Duodenal mucosa (tissue), 2 donors: ENCODE data around the gene HAUS1.

ENCODE experiments used
- H3K27ac ChIP-seq: one replicate; pipeline ENCODE4 v1.7.0; 2013; ENCODE audit warnings: low read depth, low read length
- H3K27me3 ChIP-seq, 2 donors: one replicate each; pipeline ENCODE4 v1.7.0; 2013; ENCODE audit warnings: low read length in 2 of 2, control low read depth in 1 of 2; ENCODE audit not compliant: insufficient read depth in 2 of 2, control insufficient read depth in 1 of 2
- H3K36me3 ChIP-seq, 2 donors: one replicate each; pipeline ENCODE4 v1.7.0; 2013; ENCODE audit warnings: low read length in 2 of 2, control low read depth in 1 of 2; ENCODE audit not compliant: insufficient read depth in 2 of 2, control insufficient read depth in 1 of 2
- H3K4me1 ChIP-seq, 2 donors: one replicate each; pipeline ENCODE4 v1.7.0; 2013; ENCODE audit warnings: low read length in 2 of 2, control low read depth in 1 of 2; ENCODE audit not compliant: insufficient read depth in 2 of 2, control insufficient read depth in 1 of 2
- H3K4me3 ChIP-seq, 2 donors: one replicate each; pipeline ENCODE4 v1.7.0; 2013; ENCODE audit warnings: low read length in 2 of 2, low read depth in 1 of 2
- H3K9ac ChIP-seq, 2 donors: one replicate each; pipeline ENCODE4 v1.7.0; 2013; ENCODE audit warnings: low read length in 2 of 2, low read depth in 1 of 2
- H3K9me3 ChIP-seq, 2 donors: one replicate each; pipeline ENCODE4 v1.7.0; 2013; ENCODE audit warnings: low read length in 2 of 2, control low read depth in 1 of 2; ENCODE audit not compliant: control insufficient read depth in 1 of 2

Gene HAUS1

DNA sequence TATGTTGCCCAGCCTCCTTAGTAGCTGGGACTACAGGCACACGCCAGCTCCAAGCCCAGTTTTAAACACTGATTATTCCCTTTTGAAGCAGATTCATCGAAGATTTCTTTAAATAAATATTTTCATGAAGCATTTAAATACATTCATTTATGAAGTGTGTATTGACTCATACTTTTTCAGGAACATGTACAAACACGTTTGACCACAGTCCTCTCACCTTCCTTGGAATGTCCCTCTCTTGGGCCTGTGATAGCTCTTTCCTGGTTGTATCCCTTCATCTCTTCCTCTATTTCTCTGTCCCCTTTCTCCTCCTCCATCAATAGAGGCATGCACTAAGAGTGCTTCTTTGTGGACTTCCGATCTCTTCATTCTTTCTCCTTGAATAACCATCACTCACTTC, 34.7 kb upstream of the HAUS1 start:
- Histone ChIP-seq H3K4me3 (no peak overlapping the region), H3K27ac (no peak overlapping the region), H3K4me1 (peaks cover 14 to 25% of the 10 kb centered on the region in 2 donors), H3K36me3 (no peaks in the 10 kb centered on the region), H3K9ac (no peak overlapping the region), H3K9me3 (no peaks in the 10 kb centered on the region), H3K27me3 (no peaks in the 10 kb centered on the region)

DNA sequence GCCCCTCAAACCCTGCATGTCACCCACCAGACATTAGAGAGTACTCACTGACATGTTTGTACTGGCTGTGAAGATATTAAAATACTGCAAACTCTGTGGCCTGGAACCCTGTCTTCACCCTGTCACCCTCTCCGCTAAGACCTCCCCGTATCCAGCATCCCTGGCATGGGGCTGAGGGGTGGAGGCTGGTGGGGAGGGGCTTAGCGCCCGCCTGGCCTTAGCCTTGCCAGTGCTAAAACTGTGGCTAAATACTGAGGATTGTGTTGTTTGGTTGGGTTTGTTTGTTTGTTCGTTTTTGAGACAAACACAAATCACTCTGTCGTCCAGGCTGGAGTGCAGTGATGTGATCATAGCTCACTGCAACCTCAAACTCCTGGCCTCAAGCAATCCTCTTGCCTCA, 34.0 kb upstream of the HAUS1 start:
- H3K36me3 ChIP-seq = no peaks in the 10 kb centered on the region
- H3K9me3 ChIP-seq = no peaks in the 10 kb centered on the region
- no peak overlapping the region for H3K27ac ChIP-seq
- no peak overlapping the region for H3K9ac ChIP-seq
- no peaks in the 10 kb centered on the region for H3K27me3 ChIP-seq
- H3K4me1 ChIP-seq = peaks cover 14 to 25% of the 10 kb centered on the region in 2 donors
- no peak overlapping the region for H3K4me3 ChIP-seq

DNA sequence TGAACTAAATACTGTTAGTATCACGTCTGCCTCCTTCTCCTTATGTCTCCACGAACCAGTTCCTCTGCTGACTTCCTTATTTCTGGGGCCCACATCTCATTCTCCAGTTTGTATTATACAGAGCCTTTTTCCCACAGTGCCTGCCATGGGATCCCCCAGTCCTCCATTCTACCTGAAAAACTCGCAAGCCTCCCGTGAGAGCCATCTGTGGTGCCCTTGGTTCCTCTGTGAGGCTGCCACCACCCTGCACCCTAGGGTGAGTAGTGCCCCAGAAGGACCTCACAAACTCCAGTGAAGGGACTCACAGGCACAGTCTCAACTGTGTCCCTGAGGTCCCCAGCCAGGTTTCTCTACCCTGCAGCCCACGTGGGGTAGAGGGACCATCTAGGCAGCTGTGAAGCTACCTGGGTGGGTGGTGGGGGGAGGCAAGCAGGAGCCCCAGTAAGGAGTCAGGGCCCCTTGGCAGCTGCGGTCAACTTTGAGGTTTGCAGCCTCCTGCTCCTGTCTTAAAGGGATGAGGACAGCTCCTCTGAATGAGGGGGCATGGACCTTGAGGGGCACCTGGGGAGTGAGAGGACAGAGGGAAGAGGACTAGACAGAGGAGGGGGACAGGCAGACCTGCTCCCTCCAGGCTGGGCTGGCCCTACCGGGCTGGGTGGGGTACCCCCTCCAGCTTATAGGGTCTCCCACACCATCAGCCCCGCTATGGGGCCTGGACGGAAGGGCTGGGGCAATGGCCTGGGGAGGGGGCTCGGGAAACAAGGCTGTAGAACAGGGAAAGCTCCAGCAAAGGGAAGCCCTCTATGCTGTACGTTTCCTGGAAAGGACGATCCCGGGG, 33.2 kb upstream of the HAUS1 start:
- Histone ChIP-seq H3K27me3 (no peaks in the 10 kb centered on the region), H3K4me3 (peak overlapping the region; percentile 76 to 78), H3K27ac (peak overlapping the region; percentile 42), H3K36me3 (no peaks in the 10 kb centered on the region), H3K9me3 (no peaks in the 10 kb centered on the region), H3K4me1 (peaks cover 14 to 25% of the 10 kb centered on the region in 2 donors), H3K9ac (peak overlapping the region; percentile 71 to 80)

DNA sequence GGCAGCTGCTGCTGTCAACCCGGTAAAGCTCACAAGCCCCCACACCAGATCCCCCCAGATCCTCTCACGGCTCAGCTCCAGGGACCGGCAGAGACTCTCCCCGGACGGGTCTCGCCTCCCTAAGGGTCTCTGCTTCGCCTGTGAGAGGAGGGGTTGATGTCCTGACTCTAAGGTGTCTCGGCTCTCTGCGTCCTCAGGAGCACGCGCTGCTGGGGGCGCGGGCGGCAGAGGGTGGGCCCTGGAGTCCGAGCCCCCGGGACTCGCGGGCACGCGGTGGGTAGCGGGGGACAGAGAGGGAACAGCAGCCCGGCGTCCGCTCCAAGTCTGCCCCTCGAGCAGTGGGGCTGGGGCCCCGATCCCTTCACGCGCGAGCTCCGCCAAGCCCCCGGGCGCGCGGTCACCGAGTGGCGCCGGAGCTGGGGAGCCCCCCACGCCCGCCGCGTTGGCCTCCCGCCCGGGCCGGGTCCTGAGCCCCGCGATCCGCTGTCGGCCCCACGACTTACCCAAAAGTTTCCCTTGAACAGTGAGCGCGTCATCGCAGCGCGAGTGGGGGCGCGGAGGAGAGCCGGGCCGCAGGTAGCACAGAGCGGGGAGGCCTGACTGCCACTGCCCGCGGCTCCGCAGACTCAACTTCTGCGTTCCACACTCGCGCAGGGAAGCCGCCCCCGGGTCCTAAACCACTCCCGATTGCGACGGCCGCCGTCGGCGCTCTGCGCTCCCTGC, 32.4 kb upstream of the HAUS1 start, which contains the start of gene PSTPIP2:
Gene PSTPIP2, minus strand, starts transcription at position 608 of the 723 bp plus-strand sequence. Its CDS starts 72 bp downstream, at position 536.
- no peaks in the 10 kb centered on the region for H3K9me3 ChIP-seq
- H3K9ac ChIP-seq = peak within 1 kb of the TSS; percentile 71 to 80
- peak within 1 kb of the TSS; percentile 76 to 78 for H3K4me3 ChIP-seq
- no peaks in the 10 kb centered on the region for H3K36me3 ChIP-seq
- no peaks in the 10 kb centered on the region for H3K27me3 ChIP-seq
- peak within 1 kb of the TSS; percentile 42 for H3K27ac ChIP-seq
- peaks cover 14 to 25% of the 10 kb centered on the region in 2 donors for H3K4me1 ChIP-seq

DNA sequence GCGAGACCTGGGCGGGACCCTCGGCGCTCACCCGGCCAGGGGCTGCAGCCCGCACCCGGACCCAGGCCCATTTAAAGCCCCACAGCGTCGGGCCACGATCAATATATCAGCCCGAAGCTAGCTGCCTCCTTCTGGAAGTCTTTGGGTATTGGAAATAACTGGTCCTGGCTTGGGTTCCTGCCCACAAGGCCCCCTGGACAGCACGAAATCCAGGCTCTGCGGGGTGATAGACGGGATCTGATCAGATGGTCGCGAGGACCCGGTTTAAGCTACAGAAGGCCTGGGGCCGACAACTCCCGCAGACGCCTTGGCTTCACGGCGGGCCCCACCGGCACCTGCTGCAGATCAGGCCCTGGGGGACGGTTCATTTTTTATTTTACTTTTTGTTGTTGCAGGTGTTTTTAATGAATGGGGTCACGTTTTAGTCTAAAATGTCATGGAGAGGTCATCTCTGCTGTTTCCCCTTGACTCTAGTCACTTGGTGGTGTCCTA, 31.8 kb upstream of the HAUS1 start:
- peak overlapping the region; percentile 76 to 78 for H3K4me3 ChIP-seq
- peak overlapping the region; percentile 71 to 80 for H3K9ac ChIP-seq
- no peaks in the 10 kb centered on the region for H3K27me3 ChIP-seq
- H3K27ac ChIP-seq = no peak overlapping the region
- peaks cover 14 to 25% of the 10 kb centered on the region in 2 donors for H3K4me1 ChIP-seq
- H3K9me3 ChIP-seq = no peaks in the 10 kb centered on the region
- peaks cover 0 to 2% of the 10 kb centered on the region in 2 donors for H3K36me3 ChIP-seq

DNA sequence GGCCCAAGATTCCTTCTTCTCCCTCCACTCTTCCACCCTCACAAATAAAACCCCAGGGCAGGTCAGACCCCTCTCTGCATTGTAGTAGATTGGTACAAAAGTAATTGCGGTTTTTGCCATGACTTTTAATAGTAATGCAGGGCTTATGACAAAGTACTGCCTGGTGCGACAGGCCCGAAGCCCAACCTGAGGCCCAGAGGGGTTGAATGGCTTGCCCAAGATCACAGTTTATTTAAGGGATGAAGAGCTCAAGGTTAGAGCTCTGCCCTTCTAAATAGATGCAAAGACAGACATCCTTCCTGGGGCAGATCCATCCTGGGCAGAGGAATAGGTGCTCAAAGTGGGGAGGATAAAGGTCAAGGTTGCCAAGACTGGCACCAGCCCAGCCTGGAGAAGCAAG, 31.2 kb upstream of the HAUS1 start:
- Histone ChIP-seq H3K36me3 (peaks cover 0 to 7% of the 10 kb centered on the region in 2 donors), H3K27me3 (no peaks in the 10 kb centered on the region), H3K4me1 (peaks cover 14 to 25% of the 10 kb centered on the region in 2 donors), H3K4me3 (peak overlapping the region in 1 of 2 donors; percentile 76), H3K27ac (no peak overlapping the region), H3K9ac (no peak overlapping the region), H3K9me3 (no peaks in the 10 kb centered on the region)

DNA sequence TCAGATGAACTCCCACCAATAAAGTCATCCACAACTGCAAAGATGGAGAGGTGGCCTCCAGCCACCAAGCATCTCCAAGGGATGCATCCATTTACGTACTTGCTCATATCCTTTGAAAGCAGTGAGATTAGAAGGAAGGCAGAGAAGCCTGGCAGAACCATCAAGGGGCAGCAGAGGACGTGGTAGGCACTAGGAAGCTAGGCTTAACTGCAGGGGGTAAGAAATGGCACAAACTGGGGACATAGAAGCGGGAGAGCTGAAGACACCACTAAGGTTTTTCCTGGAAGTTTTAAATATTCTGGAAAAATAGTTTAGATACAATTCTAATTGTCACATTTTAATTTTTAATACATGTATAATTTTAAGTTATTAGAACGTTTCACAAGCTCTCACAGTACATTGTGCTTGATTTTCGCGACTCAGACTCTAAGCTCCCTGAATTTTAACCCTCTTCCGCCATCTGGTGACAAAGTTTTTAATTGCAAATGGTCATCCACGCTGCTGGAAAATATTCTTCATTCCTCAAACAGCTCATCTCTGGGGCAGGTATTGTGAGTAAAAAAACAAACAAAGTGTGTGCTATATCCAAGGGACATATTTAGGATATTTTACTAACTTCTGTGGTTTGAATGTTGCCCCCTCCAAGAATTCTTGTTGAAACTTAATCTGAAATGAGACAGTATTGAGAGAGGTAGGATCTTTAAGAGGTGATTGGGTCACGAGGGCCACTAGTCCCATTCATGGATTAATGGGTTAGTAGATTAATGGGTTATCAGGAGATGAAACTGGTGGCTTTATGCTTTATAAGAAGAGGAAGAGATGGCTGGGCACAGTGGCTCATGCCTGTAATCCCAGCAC, 30.5 kb upstream of the HAUS1 start:
- no peaks in the 10 kb centered on the region for H3K27me3 ChIP-seq
- H3K9ac ChIP-seq = no peak overlapping the region
- peaks cover 0 to 8% of the 10 kb centered on the region in 2 donors for H3K36me3 ChIP-seq
- H3K27ac ChIP-seq = no peak overlapping the region
- H3K9me3 ChIP-seq = no peaks in the 10 kb centered on the region
- H3K4me1 ChIP-seq = peaks cover 14 to 25% of the 10 kb centered on the region in 2 donors
- H3K4me3 ChIP-seq = no peak overlapping the region

DNA sequence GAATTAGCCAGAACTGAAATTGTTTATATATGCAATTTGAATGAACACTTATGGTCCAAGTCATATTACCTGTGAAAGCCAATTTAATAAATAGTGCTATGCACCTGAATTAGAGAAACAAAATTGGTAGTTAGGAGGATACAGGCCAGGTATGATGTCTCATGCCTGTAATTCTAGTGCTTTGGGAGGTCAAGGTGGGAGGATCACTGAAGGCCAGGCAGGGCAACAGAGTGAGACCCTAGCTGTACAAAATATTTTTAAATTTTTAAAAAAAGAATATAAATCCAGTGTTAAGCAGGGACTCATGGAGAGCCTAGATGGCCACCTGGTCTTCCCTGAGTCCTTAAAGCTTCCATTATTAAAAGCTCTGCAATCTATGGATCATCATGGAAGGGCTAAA, 24.8 kb upstream of the HAUS1 start:
- no peak overlapping the region for H3K27ac ChIP-seq
- peaks cover under 1 to 51% of the 10 kb centered on the region in 2 donors for H3K36me3 ChIP-seq
- no peak overlapping the region for H3K9ac ChIP-seq
- H3K9me3 ChIP-seq = no peaks in the 10 kb centered on the region
- H3K4me3 ChIP-seq = no peak overlapping the region
- peaks cover 0 to 6% of the 10 kb centered on the region in 2 donors for H3K4me1 ChIP-seq
- no peaks in the 10 kb centered on the region for H3K27me3 ChIP-seq

DNA sequence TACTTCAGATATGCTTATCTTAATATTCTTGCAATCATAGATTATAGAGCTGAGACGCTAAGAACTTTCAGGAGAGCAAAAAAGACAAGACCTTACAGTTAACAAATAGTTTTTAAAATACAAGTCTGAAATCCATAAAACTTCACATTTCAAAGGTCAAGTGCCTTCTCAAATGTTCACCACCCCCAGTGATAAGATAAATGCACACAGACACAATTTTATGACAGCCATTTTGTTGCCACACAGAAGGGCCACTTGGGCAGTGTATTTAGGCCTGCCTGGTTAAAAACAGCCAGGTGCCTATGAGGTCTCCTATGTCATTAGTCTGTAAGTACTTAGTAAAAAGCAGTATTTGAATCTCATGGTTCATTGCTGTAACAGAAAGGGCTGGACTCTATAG, 24.0 kb upstream of the HAUS1 start:
- H3K27ac ChIP-seq = no peak overlapping the region
- H3K36me3 ChIP-seq = peaks cover 7 to 59% of the 10 kb centered on the region in 2 donors
- H3K4me3 ChIP-seq = no peak overlapping the region

More for the DNA sequence above, 24.0 kb upstream of the HAUS1 start:
- Histone ChIP-seq H3K9me3 (no peaks in the 10 kb centered on the region), H3K9ac (no peak overlapping the region), H3K27me3 (no peaks in the 10 kb centered on the region), H3K4me1 (peaks cover 0 to 6% of the 10 kb centered on the region in 2 donors)
